Tibial artery (tissue), 4 donors: ENCODE data around the gene PDK4.

Source experiments
- DNase-seq, 2 donors: peaks; one replicate each; pipeline ENCODE4 v3.0.0-alpha.2; 2019
- H3K27ac ChIP-seq, 2 donors: fragments of 200-600 bp; sonication (generic) in 1 of 2; 1 replicate in 1 of 2; 2 replicates in 1 of 2; pipeline ENCODE4 v1.5.1; 2018 to 2019; ENCODE audit warnings: mild to moderate bottlenecking in 1 of 2
- H3K27me3 ChIP-seq, 2 donors: fragments of 200-600 bp; sonication (generic) in 1 of 2; one replicate each; pipeline versions ENCODE4 v1.5.1 to v1.6.0; 2016 to 2019
- H3K36me3 ChIP-seq, 3 donors: fragments of 200-600 bp; sonication (generic) in 2 of 3; one replicate each; pipeline ENCODE4 v1.5.1; 2016 to 2019; ENCODE audit warnings: mild to moderate bottlenecking in 2 of 3
- H3K4me1 ChIP-seq, 4 donors: fragments of 200-600 bp; sonication (generic) in 2 of 4; 1 replicate in 3 of 4; 2 replicates in 1 of 4; pipeline ENCODE4 v1.5.1; 2016 to 2019
- H3K4me3 ChIP-seq, 2 donors: fragments of 200-600 bp; sonication (generic) in 1 of 2; 1 replicate in 1 of 2; 2 replicates in 1 of 2; pipeline ENCODE4 v1.5.1; 2018 to 2019; ENCODE audit warnings: mild to moderate bottlenecking in 2 of 2
- H3K9me3 ChIP-seq, 3 donors: fragments of 200-600 bp; sonication (generic) in 1 of 3; one replicate each; pipeline ENCODE4 v1.5.1; 2016 to 2019
- intact Hi-C: fragments of 100-400 bp; cut with DNase I; formaldehyde crosslinking; loops from one replicate; pipeline ENCODE4 v1.15.0; 2023; ENCODE audit warnings: low total_unique reads
- TF ChIP-seq, protein P1 (sequence below), 2 experiments: fragments of 200-600 bp in 1 of 2; fragments of 450-650 bp in 1 of 2; IDR thresholded peaks; one replicate each; pipeline ENCODE4 v1.5.1; 2017 to 2019; ENCODE audit warnings: antibody characterized with exemption in 2 of 2, mild to moderate bottlenecking in 1 of 2, moderate library complexity in 1 of 2

PDK4 gene

DNA sequence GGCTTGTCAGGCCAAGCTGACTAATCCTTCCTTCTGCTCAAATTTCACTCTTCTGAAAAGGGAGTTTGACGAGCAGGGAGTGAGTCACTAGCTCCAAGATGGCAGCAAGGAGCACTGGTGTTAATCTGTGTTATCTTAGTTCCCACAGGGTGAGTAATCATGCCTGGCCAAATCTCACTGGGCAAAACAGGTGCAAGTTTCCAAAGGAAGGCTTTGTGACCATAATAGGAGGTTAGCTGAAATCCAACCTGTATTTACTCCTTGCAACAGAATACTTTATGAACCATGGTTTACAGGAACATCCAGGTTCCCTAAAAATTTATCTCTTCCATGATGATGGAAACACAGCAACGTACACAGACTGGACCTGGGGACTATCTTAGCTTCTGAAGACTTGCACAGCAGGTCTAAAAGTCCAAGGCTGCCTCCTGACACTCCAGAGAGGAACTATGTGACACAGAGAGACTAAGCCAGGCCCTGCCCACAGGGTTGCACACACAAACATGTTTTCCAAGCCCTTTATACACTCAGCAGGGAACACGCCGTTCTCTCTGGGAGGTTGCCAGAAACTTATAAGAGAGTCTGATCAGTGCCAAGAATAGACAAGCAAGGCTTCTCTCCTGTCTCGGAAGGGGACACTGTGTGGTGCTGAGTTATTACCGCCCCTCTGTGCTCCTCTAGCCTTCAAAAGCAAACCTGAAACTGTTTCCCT lies 46.3 kb downstream of the PDK4 start:
- intact Hi-C loops, result loop anchor here (1.0 kb wide), 1 partner anchor 46 kb away; the partner anchor contains the start of gene PDK4
- TF ChIP-seq, protein P1, sequence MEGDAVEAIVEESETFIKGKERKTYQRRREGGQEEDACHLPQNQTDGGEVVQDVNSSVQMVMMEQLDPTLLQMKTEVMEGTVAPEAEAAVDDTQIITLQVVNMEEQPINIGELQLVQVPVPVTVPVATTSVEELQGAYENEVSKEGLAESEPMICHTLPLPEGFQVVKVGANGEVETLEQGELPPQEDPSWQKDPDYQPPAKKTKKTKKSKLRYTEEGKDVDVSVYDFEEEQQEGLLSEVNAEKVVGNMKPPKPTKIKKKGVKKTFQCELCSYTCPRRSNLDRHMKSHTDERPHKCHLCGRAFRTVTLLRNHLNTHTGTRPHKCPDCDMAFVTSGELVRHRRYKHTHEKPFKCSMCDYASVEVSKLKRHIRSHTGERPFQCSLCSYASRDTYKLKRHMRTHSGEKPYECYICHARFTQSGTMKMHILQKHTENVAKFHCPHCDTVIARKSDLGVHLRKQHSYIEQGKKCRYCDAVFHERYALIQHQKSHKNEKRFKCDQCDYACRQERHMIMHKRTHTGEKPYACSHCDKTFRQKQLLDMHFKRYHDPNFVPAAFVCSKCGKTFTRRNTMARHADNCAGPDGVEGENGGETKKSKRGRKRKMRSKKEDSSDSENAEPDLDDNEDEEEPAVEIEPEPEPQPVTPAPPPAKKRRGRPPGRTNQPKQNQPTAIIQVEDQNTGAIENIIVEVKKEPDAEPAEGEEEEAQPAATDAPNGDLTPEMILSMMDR (IDR thresholded peaks at IDR 0.05), result no peak
- H3K4me1 ChIP-seq, result peaks cover 0 to 77% (median 55%) of the 10 kb centered on the region in 4 donors
- H3K9me3 ChIP-seq, result no peaks in the 10 kb centered on the region
- no peaks in the 10 kb centered on the region for H3K27me3 ChIP-seq
- H3K36me3 ChIP-seq, result no peaks in the 10 kb centered on the region
- peak overlapping the region; percentile 84 to 88 for H3K27ac ChIP-seq
- DNase-seq, result peak; percentile 97 to 99
- no peak overlapping the region for H3K4me3 ChIP-seq

DNA sequence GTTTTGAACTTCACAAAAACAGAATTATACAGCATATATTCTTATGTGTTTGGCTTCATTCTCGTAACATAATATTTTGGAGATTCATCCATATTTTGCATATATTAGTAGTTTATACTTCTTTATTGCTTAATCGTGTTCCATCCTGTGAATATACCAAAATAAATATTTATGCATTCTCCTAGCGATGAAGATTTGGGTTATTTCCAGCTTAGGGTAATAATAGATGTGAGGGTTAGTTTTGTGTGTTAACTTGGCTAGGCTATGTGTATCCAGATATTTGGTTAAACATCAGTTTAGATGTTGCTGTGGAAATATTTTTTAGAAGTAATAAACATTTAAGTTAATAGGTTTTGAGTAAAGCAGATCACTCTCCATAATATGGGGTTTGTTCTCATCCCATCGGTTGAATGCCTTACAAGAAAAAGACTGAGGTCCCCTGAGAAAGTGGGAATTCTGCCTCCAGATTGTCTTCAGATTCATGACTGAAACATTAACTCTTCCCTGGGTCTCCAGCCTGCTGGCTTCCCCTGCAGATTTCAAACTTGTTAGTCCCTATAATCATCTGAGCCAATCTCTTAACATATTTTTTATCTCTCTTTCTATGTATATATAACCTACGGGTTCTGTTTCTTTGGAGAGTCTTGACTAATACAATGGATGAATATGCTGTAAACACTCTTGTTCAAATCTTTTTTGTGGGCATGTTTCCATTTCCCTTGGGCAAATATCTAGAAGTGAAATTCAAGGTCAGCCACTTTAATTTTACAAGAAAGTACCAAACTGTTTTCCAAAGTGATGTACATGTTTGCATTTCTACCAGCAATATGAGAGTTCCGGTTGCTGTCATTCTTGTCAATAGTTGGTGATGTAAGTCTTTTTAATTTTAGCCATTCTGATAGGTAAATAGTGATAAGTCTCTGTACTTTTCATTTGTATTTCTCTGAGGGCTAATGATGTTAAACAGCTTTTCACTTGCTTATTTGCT lies 48.7 kb downstream of the PDK4 start:
- intact Hi-C loops, result no loop called here
- Histone ChIP-seq H3K4me3 (no peak overlapping the region), H3K4me1 (peaks cover 0 to 69% (median 57%) of the 10 kb centered on the region in 4 donors), H3K27ac (peak overlapping the region; percentile 84 to 88), H3K36me3 (no peaks in the 10 kb centered on the region), H3K9me3 (no peaks in the 10 kb centered on the region), H3K27me3 (no peaks in the 10 kb centered on the region)
- no peak for DNase-seq
- TF ChIP-seq, protein P1 (IDR thresholded peaks at IDR 0.05), result no peak

DNA sequence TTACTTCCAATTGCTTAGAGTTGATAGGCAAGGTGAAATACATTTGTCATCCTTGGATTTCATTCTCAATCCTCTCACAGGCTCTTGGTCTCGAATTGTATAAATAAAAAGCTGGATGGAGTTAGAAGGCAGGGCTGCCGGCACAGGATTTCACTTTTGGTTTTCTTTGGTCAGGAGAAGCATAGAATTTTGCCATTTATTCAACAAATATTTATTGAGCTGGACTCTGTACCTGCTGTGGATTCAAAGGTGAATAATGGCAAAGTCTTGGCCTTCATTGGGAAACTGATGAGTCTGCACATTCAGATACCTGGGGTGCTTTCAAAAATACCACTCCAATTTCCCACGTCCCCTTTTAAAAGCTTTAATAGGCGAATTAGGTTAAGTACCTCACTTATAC lies 49.7 kb downstream of the PDK4 start:
- no peaks in the 10 kb centered on the region for H3K36me3 ChIP-seq
- H3K9me3 ChIP-seq, result no peaks in the 10 kb centered on the region
- no peaks in the 10 kb centered on the region for H3K27me3 ChIP-seq
- peak overlapping the region; percentile 84 to 88 for H3K27ac ChIP-seq
- no peak overlapping the region for H3K4me3 ChIP-seq
- intact Hi-C loops, result no loop called here
- peaks cover 0 to 69% (median 57%) of the 10 kb centered on the region in 4 donors for H3K4me1 ChIP-seq
- TF ChIP-seq, protein P1 (IDR thresholded peaks at IDR 0.05), result no peak
- no peak for DNase-seq

DNA sequence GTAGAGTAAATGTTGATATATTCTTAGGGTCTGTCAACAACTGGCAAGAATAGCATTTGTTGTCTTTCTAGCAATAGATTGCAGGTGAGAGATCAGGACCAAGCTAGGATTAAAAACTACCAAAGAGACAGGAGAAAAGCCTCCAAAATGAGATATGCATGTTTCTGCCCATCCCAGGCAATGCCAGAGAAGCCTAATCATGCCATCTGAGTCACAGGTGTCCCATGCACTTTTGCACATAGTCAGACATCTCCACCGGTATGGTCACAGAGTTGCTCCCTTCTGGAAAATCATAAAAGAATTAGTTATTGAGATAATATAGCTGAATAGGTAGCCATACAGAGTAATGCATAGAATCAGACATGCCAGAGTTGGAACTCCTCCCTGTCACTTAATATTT lies 50.6 kb downstream of the PDK4 start:
- intact Hi-C loops, result no loop called here
- Histone ChIP-seq H3K27me3 (no peaks in the 10 kb centered on the region), H3K36me3 (no peaks in the 10 kb centered on the region), H3K4me3 (peak overlapping the region; percentile 39 to 43), H3K27ac (peak overlapping the region; percentile 76 to 88), H3K9me3 (no peaks in the 10 kb centered on the region), H3K4me1 (peaks cover 0 to 60% (median 48%) of the 10 kb centered on the region in 4 donors)
- TF ChIP-seq, protein P1 (IDR thresholded peaks at IDR 0.05), result no peak
- no peak for DNase-seq

DNA sequence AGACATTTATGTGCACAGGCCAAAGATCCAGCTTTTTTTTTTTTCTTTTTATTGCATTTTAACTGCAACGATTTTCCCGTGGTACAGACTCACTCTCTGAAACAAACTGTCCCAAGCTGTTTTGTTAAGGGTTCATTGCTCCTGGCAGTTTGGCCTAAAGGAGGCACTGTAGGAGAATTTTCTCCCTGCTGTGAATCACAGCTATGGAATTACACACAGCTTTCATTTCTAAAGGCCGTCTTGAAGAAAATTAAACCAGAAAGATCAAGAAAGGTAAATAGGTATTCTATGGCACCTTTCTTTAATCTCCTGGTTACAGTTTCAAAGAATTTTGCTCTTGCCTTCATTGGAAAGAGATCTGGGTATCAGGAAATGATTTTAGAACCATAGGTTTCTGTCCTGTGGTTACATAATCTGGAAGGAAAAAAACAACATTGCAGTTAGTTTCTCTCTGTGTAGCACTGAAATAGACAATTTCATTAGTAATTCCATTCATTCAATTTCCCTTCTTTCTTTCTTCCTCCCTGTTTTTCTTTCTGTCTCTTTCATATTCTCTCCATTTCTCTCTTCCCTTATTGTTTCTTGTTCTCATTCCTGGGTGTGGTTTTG lies 51.2 kb downstream of the PDK4 start:
- TF ChIP-seq, protein P1 (IDR thresholded peaks at IDR 0.05), result peak; percentile 67 to 70
- intact Hi-C loops, result no loop called here
- Histone ChIP-seq H3K27me3 (no peaks in the 10 kb centered on the region), H3K4me3 (peak overlapping the region; percentile 39 to 43), H3K27ac (peak overlapping the region; percentile 76 to 88), H3K9me3 (no peaks in the 10 kb centered on the region), H3K36me3 (no peaks in the 10 kb centered on the region), H3K4me1 (peaks cover 0 to 54% (median 45%) of the 10 kb centered on the region in 4 donors)
- peak; percentile 62 to 73 for DNase-seq
